RWPE2 (cell line): ENCODE measurements around the gene AKAP13.

Experiments used
- ATAC-seq: fragments of 200-7000 bp; cut with Tn5 transposase; 3 replicates; pipeline ENCODE4 v1.9.1; 2021; ENCODE audit warnings: low read depth
- DNase-seq: peaks from one replicate; pipeline ENCODE4 v3.0.0-alpha.2; 2020; ENCODE audit warnings: low spot score
- H3K27ac ChIP-seq: fragments of 450-650 bp; 2 replicates; pipeline ENCODE4 v1.5.1; 2017; ENCODE audit warnings: mild to moderate bottlenecking; ENCODE audit not compliant: poor library complexity, severe bottlenecking
- H3K27me3 ChIP-seq: fragments of 250-450 bp; sonication (Bioruptor Pico); 2 replicates; pipeline ENCODE4 v1.5.1; 2021; ENCODE audit warnings: mild to moderate bottlenecking, moderate library complexity; ENCODE audit not compliant: insufficient read depth, poor library complexity, severe bottlenecking
- H3K36me3 ChIP-seq: fragments of 250-450 bp; sonication (Bioruptor Pico); 2 replicates; pipeline ENCODE4 v1.5.1; 2020; ENCODE audit warnings: low read depth, mild to moderate bottlenecking, moderate library complexity
- H3K4me1 ChIP-seq: fragments of 250-450 bp; sonication (Bioruptor Pico); 2 replicates; pipeline ENCODE4 v1.5.1; 2021; ENCODE audit warnings: mild to moderate bottlenecking, moderate library complexity; ENCODE audit not compliant: insufficient read depth, poor library complexity, severe bottlenecking
- H3K4me3 ChIP-seq: fragments of 250-450 bp; sonication (Bioruptor Pico); 2 replicates; pipeline ENCODE4 v1.5.1; 2021; ENCODE audit warnings: mild to moderate bottlenecking, moderate library complexity; ENCODE audit not compliant: severe bottlenecking
- H3K9me3 ChIP-seq: fragments of 250-450 bp; sonication (Bioruptor Pico); 2 replicates; pipeline ENCODE4 v1.5.1; 2021; ENCODE audit warnings: mild to moderate bottlenecking, moderate library complexity; ENCODE audit not compliant: severe bottlenecking
- TF ChIP-seq, protein P1 (sequence below): fragments of 450-650 bp; IDR thresholded peaks from one replicate; pipeline ENCODE4 v1.5.1; 2017; ENCODE audit warnings: mild to moderate bottlenecking, moderate library complexity; ENCODE audit not compliant: poor library complexity, severe bottlenecking

AKAP13 gene

DNA sequence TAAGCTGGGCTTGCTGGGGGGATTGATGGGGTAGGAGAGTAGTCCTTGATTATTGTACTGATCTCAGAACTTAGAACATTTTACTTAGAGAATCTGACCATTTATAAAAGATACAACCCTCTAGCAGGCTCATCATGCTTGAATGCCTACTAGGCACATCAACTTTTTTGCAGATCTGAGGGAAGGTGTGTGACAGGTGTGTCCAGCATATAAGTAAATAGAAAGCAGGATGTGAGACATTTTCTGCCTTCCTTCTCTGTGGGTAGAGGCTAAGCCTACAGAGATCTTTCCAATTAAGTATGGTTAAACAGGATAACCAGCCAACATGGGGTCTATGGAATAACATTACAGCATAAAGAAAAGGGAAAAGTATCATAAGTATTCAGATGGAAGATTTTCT lies 159.1 kb downstream of the AKAP13 start:
- TF ChIP-seq, protein P1, sequence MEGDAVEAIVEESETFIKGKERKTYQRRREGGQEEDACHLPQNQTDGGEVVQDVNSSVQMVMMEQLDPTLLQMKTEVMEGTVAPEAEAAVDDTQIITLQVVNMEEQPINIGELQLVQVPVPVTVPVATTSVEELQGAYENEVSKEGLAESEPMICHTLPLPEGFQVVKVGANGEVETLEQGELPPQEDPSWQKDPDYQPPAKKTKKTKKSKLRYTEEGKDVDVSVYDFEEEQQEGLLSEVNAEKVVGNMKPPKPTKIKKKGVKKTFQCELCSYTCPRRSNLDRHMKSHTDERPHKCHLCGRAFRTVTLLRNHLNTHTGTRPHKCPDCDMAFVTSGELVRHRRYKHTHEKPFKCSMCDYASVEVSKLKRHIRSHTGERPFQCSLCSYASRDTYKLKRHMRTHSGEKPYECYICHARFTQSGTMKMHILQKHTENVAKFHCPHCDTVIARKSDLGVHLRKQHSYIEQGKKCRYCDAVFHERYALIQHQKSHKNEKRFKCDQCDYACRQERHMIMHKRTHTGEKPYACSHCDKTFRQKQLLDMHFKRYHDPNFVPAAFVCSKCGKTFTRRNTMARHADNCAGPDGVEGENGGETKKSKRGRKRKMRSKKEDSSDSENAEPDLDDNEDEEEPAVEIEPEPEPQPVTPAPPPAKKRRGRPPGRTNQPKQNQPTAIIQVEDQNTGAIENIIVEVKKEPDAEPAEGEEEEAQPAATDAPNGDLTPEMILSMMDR: no peak
- Histone ChIP-seq H3K27ac (no peak overlapping the region), H3K36me3 (peaks cover 29% of the 10 kb centered on the region), H3K4me3 (no peak overlapping the region), H3K9me3 (no peaks in the 10 kb centered on the region), H3K27me3 (no peaks in the 10 kb centered on the region), H3K4me1 (no peaks in the 10 kb centered on the region)
- ATAC-seq (no peak), DNase-seq (no peak)

DNA sequence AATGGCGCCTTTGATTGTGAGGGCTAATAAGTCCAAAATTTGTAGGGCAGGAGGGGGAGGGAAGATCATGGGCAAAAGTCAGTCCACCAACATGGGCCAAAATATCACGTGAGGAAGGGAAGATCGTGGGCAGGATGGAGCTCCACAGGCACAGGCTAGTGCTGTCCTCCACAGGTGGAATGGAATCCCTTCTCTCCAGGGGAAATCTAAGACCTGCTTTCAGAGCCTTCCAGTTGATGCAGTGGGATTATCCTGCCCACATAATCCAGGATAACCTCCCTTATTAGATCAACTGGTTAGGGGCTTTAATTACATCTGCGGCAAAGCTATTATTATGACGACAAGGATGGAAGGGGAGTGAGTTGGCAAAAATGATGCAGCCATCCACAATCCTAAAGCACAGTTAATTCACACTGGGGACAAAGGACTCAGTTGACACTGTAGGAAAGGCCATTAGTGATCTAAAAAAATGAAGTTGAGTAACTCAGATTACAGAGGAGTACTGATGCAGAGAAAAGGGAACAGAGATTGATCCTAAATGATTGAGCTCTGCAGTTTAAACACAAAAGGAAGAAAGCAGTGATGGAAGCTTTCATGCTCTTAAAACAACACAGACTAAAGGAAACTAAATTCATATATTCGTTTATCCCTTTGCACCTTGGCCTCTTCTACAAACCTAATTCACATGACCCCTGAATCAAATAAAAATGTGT lies 159.8 kb downstream of the AKAP13 start:
- Histone ChIP-seq H3K27ac (no peak overlapping the region), H3K4me1 (no peaks in the 10 kb centered on the region), H3K4me3 (no peak overlapping the region), H3K9me3 (no peaks in the 10 kb centered on the region), H3K36me3 (peaks cover 29% of the 10 kb centered on the region), H3K27me3 (no peaks in the 10 kb centered on the region)
- DNase-seq: no peak
- no peak for ATAC-seq
- TF ChIP-seq, protein P1: no peak

DNA sequence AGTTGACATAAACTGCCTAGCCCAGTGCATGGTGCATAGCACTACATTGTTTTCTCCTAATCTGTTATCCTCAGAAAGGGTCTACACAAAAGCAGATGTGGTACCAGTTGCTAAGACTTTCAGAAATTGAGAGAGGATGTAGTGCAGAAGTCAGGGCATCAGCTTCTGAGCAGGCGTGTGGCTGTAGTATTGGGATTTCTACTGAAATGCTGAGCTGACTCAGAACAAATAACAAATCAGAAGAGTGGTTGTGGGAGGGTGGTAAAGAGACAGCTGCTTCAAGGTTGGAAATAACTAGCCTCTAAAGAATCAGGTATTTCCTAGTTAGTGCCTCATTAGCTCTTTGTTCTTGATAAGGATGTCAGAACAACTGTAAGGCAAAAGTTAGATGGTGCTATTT lies 161.3 kb downstream of the AKAP13 start:
- peaks cover 34% of the 10 kb centered on the region for H3K36me3 ChIP-seq
- H3K4me3 ChIP-seq: no peak overlapping the region
- no peaks in the 10 kb centered on the region for H3K27me3 ChIP-seq
- DNase-seq: no peak
- H3K9me3 ChIP-seq: no peaks in the 10 kb centered on the region
- TF ChIP-seq, protein P1: no peak
- no peaks in the 10 kb centered on the region for H3K4me1 ChIP-seq
- H3K27ac ChIP-seq: no peak overlapping the region
- peak; percentile 28; the same call in 2 of the 3 replicates for ATAC-seq

DNA sequence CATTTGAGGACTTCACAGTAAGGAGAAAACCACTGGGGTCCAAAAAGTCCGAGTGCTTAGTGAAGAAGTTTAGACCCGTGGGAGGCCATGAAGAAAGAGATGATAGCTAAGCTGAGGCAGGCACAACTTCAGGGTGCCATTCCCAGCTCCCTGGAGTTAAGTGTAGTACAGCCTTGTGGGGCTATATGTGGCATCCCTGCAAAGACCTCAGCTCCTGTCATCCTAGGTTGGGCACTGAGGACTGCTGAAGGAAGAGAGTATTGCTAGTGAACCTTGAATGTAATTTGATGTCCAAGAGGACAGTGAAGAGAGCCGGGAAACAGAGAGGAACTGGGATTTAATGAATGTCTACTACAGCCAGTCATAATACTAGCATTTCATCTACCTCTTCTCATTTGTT lies 162.1 kb downstream of the AKAP13 start:
- H3K4me1 ChIP-seq: no peaks in the 10 kb centered on the region
- H3K27me3 ChIP-seq: no peaks in the 10 kb centered on the region
- no peak overlapping the region for H3K4me3 ChIP-seq
- no peak for DNase-seq
- H3K27ac ChIP-seq: no peak overlapping the region
- peaks cover 36% of the 10 kb centered on the region for H3K36me3 ChIP-seq
- peak; percentile 10; the same call in 1 of the 3 replicates for ATAC-seq
- H3K9me3 ChIP-seq: no peaks in the 10 kb centered on the region
- TF ChIP-seq, protein P1: no peak

DNA sequence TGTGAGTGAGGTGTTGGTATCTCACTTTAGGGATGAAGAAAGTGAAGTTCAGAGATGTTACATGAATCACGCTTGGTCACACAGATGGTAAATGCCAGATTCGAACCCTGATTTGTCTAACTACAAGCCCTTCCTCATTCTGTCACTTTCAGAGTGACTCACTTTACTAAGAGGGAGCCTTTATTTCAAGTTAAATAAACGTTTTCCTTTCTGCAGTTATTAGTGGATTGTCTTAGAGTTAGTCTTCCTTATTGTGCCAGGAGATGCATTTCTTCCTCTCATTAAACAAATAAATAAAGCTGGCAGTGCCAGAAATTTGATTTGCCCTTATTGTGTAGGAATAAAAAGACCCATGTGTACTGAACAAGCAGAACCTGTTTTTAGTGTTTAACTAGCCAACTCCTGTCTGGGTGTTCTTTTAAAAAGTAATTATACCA lies 162.5 kb downstream of the AKAP13 start:
- Histone ChIP-seq H3K27ac (no peak overlapping the region), H3K4me1 (no peaks in the 10 kb centered on the region), H3K27me3 (no peaks in the 10 kb centered on the region), H3K36me3 (peaks cover 40% of the 10 kb centered on the region), H3K4me3 (no peak overlapping the region), H3K9me3 (no peaks in the 10 kb centered on the region)
- DNase-seq: no peak
- TF ChIP-seq, protein P1: no peak
- peak; percentile 8; the same call in 2 of the 3 replicates for ATAC-seq
